Inflammatory macrophage treated with lipopolysaccharide for 1 hour (primary cell): ENCODE results near the gene LARGE2.
"Not testable (repeated sequence)": the region's sequence is repeated elsewhere in the genome, so short reads cannot be mapped to it uniquely, and the experiment has no call there.

Source experiments
- DNase-seq, 2 donors: peaks; one replicate each; pipeline ENCODE4 v3.0.0-alpha.2; 2020 to 2022

The LARGE2 gene

GRCh38 chr11:45896422-45896984, 26.0 kb upstream of the LARGE2 start:
- no peak for DNase-seq

- no peak for DNase-seq
These were observed 24.9 kb upstream of the LARGE2 start for GRCh38 chr11:45897556-45897955.

GRCh38 chr11:45899086-45899447, 23.4 kb upstream of the LARGE2 start:
- no peak for DNase-seq

GRCh38 chr11:45899448-45900174, 22.8 kb upstream of the LARGE2 start:
- DNase-seq: peak; percentile 47 to 56

- not testable (repeated sequence) for DNase-seq
These were observed 22.2 kb upstream of the LARGE2 start for GRCh38 chr11:45900175-45900800.

GRCh38 chr11:45900916-45901617, 21.4 kb upstream of the LARGE2 start:
- no peak for DNase-seq

- no peak for DNase-seq
These were observed 20.8 kb upstream of the LARGE2 start for GRCh38 chr11:45901626-45902025.

GRCh38 chr11:45902452-45903380, 19.7 kb upstream of the LARGE2 start:
- DNase-seq: no peak

GRCh38 chr11:45904309-45904915, 18.0 kb upstream of the LARGE2 start:
- no peak for DNase-seq

- no peak for DNase-seq
These were observed 17.4 kb upstream of the LARGE2 start for GRCh38 chr11:45905095-45905494.

- not testable (repeated sequence) for DNase-seq
These were observed 16.9 kb upstream of the LARGE2 start for GRCh38 chr11:45905576-45905975.

- DNase-seq: peak; percentile 57 to 80
These were observed 16.3 kb upstream of the LARGE2 start for GRCh38 chr11:45906096-45906682.

GRCh38 chr11:45906965-45907611, 15.4 kb upstream of the LARGE2 start, which contains the start of gene FREY1:
Gene FREY1, minus strand, starts transcription at chr11:45907271. Its CDS starts 26 bp downstream, at chr11:45907245.
- DNase-seq: no peak

GRCh38 chr11:45907911-45908370, 14.5 kb upstream of the LARGE2 start:
- DNase-seq: no peak

GRCh38 chr11:45909594-45910475, 12.6 kb upstream of the LARGE2 start:
- no peak for DNase-seq

- no peak for DNase-seq
These were observed 11.8 kb upstream of the LARGE2 start for GRCh38 chr11:45910623-45911022.

- no peak for DNase-seq
These were observed 8.9 kb upstream of the LARGE2 start for GRCh38 chr11:45913514-45913913.

GRCh38 chr11:45913942-45914635, 8.4 kb upstream of the LARGE2 start:
- no peak for DNase-seq

- DNase-seq: no peak
These were observed 7.0 kb upstream of the LARGE2 start for GRCh38 chr11:45915446-45915845.
